CD14-positive monocyte (primary cell): ENCODE results near the gene SPSB1. TPM values are rescaled to one million over a fixed set of nuclear protein-coding genes. Genes with fewer than 3 reads are reported as not detected.
A peak's percentile ranks its signal among the peaks of the same experiment; 100 is the strongest.

Experiments used
- DNase-seq, 3 donors: peaks; one replicate each; pipeline ENCODE4 v3.0.0-alpha.2; 2011 to 2022
- H2AFZ ChIP-seq: 2 replicates; pipeline ENCODE4 v1.6.0; 2012; ENCODE audit warnings: mild to moderate bottlenecking, low read depth, low read length, inconsistent platforms; ENCODE audit not compliant: insufficient read depth, poor library complexity, severe bottlenecking
- H3K27ac ChIP-seq, 2 donors: 1 replicate in 1 of 2; 2 replicates in 1 of 2; pipeline ENCODE4 v1.5.1; 2012 to 2013; ENCODE audit warnings: low read length in 2 of 2, control low read depth in 1 of 2, inconsistent platforms in 1 of 2, low read depth in 1 of 2, mild to moderate bottlenecking in 1 of 2
- H3K27me3 ChIP-seq, 2 donors: one replicate each; pipeline versions ENCODE4 v1.6.0 to v1.6.1; 2011 to 2013; ENCODE audit warnings: low read length in 2 of 2; ENCODE audit not compliant: control insufficient read depth in 2 of 2, insufficient read depth in 2 of 2
- H3K36me3 ChIP-seq, 2 donors: replicated peaks in 1 of 2; 1 replicate in 1 of 2; 2 replicates in 1 of 2; pipeline versions ENCODE4 v1.5.1 to v1.6.1; 2012 to 2013; ENCODE audit warnings: low read length in 2 of 2, control low read depth in 1 of 2, inconsistent platforms in 1 of 2, mild to moderate bottlenecking in 1 of 2; ENCODE audit not compliant: insufficient read depth in 2 of 2, control insufficient read depth in 1 of 2
- H3K4me1 ChIP-seq, 2 donors: 1 replicate in 1 of 2; 2 replicates in 1 of 2; pipeline versions ENCODE4 v1.5.1 to v1.6.1; 2012 to 2013; ENCODE audit warnings: low read length in 2 of 2, control low read depth in 1 of 2, inconsistent platforms in 1 of 2, mild to moderate bottlenecking in 1 of 2, moderate library complexity in 1 of 2; ENCODE audit not compliant: insufficient read depth in 2 of 2, control insufficient read depth in 1 of 2
- H3K4me2 ChIP-seq: replicated peaks from 2 replicates; pipeline ENCODE3; 2012; ENCODE audit warnings: low read length, moderate library complexity, mild to moderate bottlenecking; ENCODE audit not compliant: poor library complexity, severe bottlenecking; ENCODE audit errors: extremely low read depth
- H3K4me3 ChIP-seq, 3 experiments: fragments of 200-600 bp in 1 of 3; sonication (generic) in 1 of 3; replicated peaks in 1 of 3; 1 replicate in 2 of 3; 2 replicates in 1 of 3; pipeline ENCODE4 v1.5.1; 2011 to 2013; ENCODE audit warnings: low read length in 3 of 3, mild to moderate bottlenecking in 3 of 3, control low read depth in 2 of 3, low read depth in 2 of 3, inconsistent platforms in 1 of 3, moderate library complexity in 1 of 3
- H3K79me2 ChIP-seq: 2 replicates; pipeline ENCODE4 v1.6.0; 2012; ENCODE audit warnings: mild to moderate bottlenecking, control low read depth, inconsistent platforms, low read length, moderate library complexity; ENCODE audit not compliant: insufficient read depth
- H3K9ac ChIP-seq: 2 replicates; pipeline ENCODE4 v1.6.0; 2017; ENCODE audit warnings: low read length, mild to moderate bottlenecking; ENCODE audit not compliant: insufficient read depth, poor library complexity, severe bottlenecking
- H3K9me3 ChIP-seq, 2 donors: replicated peaks in 1 of 2; 1 replicate in 1 of 2; 2 replicates in 1 of 2; pipeline versions ENCODE4 v1.5.1 to v1.6.1; 2012 to 2013; ENCODE audit warnings: low read length in 2 of 2, control low read depth in 1 of 2; ENCODE audit not compliant: control insufficient read depth in 1 of 2, insufficient read depth in 1 of 2
- H4K20me1 ChIP-seq: 2 replicates; pipeline ENCODE4 v1.6.0; 2012; ENCODE audit warnings: mild to moderate bottlenecking, low read length, control low read depth, moderate library complexity; ENCODE audit not compliant: insufficient read depth
- H3K27ac Mint-ChIP-seq, 7 donors: one replicate each; pipeline ENCODE4 v1.8.0; 2020; ENCODE audit warnings: mild to moderate bottlenecking in 7 of 7, mixed read lengths in 7 of 7, moderate library complexity in 6 of 7, inconsistent platforms in 2 of 7
- H3K27me3 Mint-ChIP-seq, 3 donors: one replicate each; pipeline ENCODE4 v1.8.0; 2021 to 2022; ENCODE audit warnings: low read depth in 3 of 3, mild to moderate bottlenecking in 3 of 3, mixed read lengths in 3 of 3, moderate library complexity in 3 of 3, inconsistent platforms in 1 of 3
- H3K36me3 Mint-ChIP-seq, 2 donors: one replicate each; pipeline ENCODE4 v1.8.0; 2020; ENCODE audit warnings: mixed read lengths in 2 of 2, inconsistent platforms in 1 of 2, mild to moderate bottlenecking in 1 of 2
- H3K4me1 Mint-ChIP-seq: one replicate; pipeline ENCODE4 v1.8.0; 2020; ENCODE audit warnings: mild to moderate bottlenecking, mixed read lengths
- H3K4me3 Mint-ChIP-seq, 2 donors: one replicate each; pipeline ENCODE4 v1.8.0; 2020; ENCODE audit warnings: mild to moderate bottlenecking in 2 of 2, mixed read lengths in 2 of 2, moderate library complexity in 1 of 2
- H3K9me3 Mint-ChIP-seq, 7 donors: one replicate each; pipeline ENCODE4 v1.8.0; 2020 to 2022; ENCODE audit warnings: mixed read lengths in 7 of 7, mild to moderate bottlenecking in 6 of 7, moderate library complexity in 6 of 7, inconsistent platforms in 2 of 7
- CTCF ChIP-seq: fragments of 200-600 bp; IDR thresholded peaks from one replicate; pipeline ENCODE4 v1.8.0; 2022; ENCODE audit warnings: antibody characterized with exemption, mild to moderate bottlenecking
- WGBS: methylation state at CpG from one replicate; pipeline ENCODE4 v1.1.5; 2013; ENCODE audit warnings: missing lambda C conversion rate; ENCODE audit not compliant: insufficient coverage; 5-methylcytosine and 5-hydroxymethylcytosine counted together
- intact Hi-C, 2 donors: fragments of 100-400 bp; cut with micrococcal nuclease; formaldehyde crosslinking; loops; one replicate each; pipeline versions ENCODE4 v1.15.0 to v1.15.1; 2023
- polyA plus RNA-seq, 3 donors: library from polyadenylated mRNA; depleted of rRNA in 1 of 3; unstranded in 2 of 3; stranded (reverse) in 1 of 3; fragments of 300-500 nt in 2 of 3; fragments of >200 nt in 1 of 3; fragmentation: Illumina TruSeq in 2 of 3; gene quantifications; 1 replicate in 2 of 3; 2 replicates in 1 of 3; pipeline ENCODE4 v1.2.3, GENCODE V29; 2012 to 2021

The SPSB1 gene
- polyA plus RNA-seq, 3 donors: 0.15 to 1.2 (median 0.29) TPM

- H3K4me1 ChIP-seq: no peaks in the 10 kb centered on the region
- H3K9ac ChIP-seq: no peak overlapping the region
- peaks cover 2% of the 10 kb centered on the region for H3K4me1 Mint-ChIP-seq
- peaks cover 0 to 4% (median 0%) of the 10 kb centered on the region in 7 donors for H3K9me3 Mint-ChIP-seq
- WGBS: 92% methylated on average over 5 of the region's 6 CpGs
- H3K4me2 ChIP-seq: no peak overlapping the region
- no peaks in the 10 kb centered on the region for H3K79me2 ChIP-seq
- peaks cover 33% of the 10 kb centered on the region for H4K20me1 ChIP-seq
- TF ChIP-seq CTCF: no peak
- peaks cover 42 to 72% of the 10 kb centered on the region in 2 donors for H3K36me3 Mint-ChIP-seq
- H3K27ac Mint-ChIP-seq: peak overlapping the region in 1 of 7 donors; percentile 6
- H3K27me3 Mint-ChIP-seq: no peaks in the 10 kb centered on the region
- H3K27ac ChIP-seq: no peak overlapping the region
- no peak overlapping the region for H3K4me3 Mint-ChIP-seq
- intact Hi-C loops: no loop called here
- H3K36me3 ChIP-seq: peaks cover 22 to 72% of the 10 kb centered on the region in 2 donors
- no peak for DNase-seq
- no peaks in the 10 kb centered on the region for H3K27me3 ChIP-seq
- H3K9me3 ChIP-seq: no peaks in the 10 kb centered on the region
- H3K4me3 ChIP-seq: no peak overlapping the region
- no peak overlapping the region for H2AFZ ChIP-seq
Measured at GRCh38 chr1:9251501-9251900, 41.2 kb upstream of the SPSB1 start.

GRCh38 chr1:9253004-9253403 is 39.7 kb upstream of the SPSB1 start:
- Mint-ChIP-seq H3K36me3 (peaks cover 41 to 74% of the 10 kb centered on the region in 2 donors), H3K4me3 (no peak overlapping the region), H3K27ac (no peak overlapping the region), H3K4me1 (peaks cover 2% of the 10 kb centered on the region), H3K9me3 (peaks cover 0 to 4% (median 0%) of the 10 kb centered on the region in 7 donors), H3K27me3 (no peaks in the 10 kb centered on the region)
- H3K9ac ChIP-seq: no peak overlapping the region
- WGBS: 92% methylated on average over 4 of the region's 8 CpGs
- peaks cover 8 to 67% of the 10 kb centered on the region in 2 donors for H3K36me3 ChIP-seq
- no peak overlapping the region for H3K4me2 ChIP-seq
- no peak overlapping the region for H3K27ac ChIP-seq
- no peak overlapping the region for H2AFZ ChIP-seq
- no peaks in the 10 kb centered on the region for H3K79me2 ChIP-seq
- no peak for TF ChIP-seq CTCF
- intact Hi-C loops: no loop called here
- no peaks in the 10 kb centered on the region for H3K27me3 ChIP-seq
- H3K9me3 ChIP-seq: no peaks in the 10 kb centered on the region
- H4K20me1 ChIP-seq: peaks cover 37% of the 10 kb centered on the region
- H3K4me3 ChIP-seq: no peak overlapping the region
- no peaks in the 10 kb centered on the region for H3K4me1 ChIP-seq
- DNase-seq: no peak
